Measurements from ENCODE around the gene SYN1.

The SYN1 gene

DNA sequence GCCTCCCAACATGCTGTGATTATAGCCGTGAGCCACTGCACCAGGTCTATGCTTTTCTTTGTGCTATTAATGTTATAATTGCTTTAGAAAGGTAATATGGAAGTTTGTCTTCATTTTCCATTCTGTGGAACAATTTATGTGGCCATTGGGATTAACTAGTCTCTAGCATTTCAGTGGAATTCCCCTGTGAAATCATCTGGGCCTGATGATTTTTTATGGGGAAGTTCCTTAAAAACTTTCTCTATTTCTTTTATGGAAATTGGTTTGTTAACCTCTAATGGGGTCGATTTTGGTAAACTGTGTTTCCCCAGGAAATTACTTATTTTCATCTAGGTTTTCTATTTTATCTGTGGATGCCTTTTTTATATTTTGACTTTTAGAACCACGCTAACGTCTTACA is 26.1 kb downstream of the SYN1 start:
- DNase-seq, result no peak

- DNase-seq, result no peak
Measured at GRCh38 chrX:47590984-47591383, 28.7 kb downstream of the SYN1 start.

DNA sequence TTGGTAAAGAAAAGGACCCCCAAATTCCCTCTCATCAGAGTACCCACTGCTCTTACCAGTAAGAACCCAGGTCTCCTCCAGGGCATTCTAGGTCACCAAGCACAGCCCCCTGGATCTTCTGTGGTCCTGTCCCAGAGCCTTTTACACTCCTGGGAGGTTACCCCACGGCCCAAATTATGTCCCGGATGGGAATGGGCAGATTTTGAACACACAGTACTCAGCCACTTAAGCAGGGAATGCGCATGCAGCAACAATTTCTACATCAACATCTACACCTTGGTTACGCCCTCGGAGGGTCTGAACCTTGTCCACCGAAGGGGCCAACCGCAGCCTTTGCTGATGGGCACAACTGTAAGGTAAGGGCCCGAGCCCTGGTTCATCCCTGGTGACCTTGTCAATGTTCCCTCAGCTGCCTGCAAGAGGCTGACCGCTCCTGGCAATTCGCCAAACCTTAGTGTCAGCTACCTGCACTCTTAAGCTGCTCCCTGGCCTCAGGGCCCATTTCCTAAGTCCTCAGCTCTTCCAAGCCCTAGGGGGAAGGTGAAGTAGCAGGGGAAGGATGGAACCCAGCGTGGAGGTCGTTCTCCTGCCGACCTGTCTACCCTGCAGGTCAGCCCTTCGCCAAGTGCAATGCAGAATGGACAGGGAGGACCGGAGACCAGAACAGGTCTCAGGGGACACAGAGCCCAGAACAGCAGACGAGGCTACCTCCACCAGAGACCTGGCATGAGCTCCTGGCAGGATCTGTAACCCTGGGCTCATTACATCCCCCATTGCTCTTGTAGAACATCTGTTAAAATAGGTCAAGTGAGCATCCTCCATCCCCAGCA is 31.5 kb downstream of the SYN1 start:
- DNase-seq, result no peak

- DNase-seq, result no peak
Measured at GRCh38 chrX:47587091-47587891, 32.4 kb downstream of the SYN1 start.

- DNase-seq, result no peak
Measured at GRCh38 chrX:47586043-47586787, 33.4 kb downstream of the SYN1 start.

GRCh38 chrX:47585273-47585672 is 34.4 kb downstream of the SYN1 start:
- no peak for DNase-seq

GRCh38 chrX:47584714-47585113 is 34.9 kb downstream of the SYN1 start:
- no peak for DNase-seq

DNA sequence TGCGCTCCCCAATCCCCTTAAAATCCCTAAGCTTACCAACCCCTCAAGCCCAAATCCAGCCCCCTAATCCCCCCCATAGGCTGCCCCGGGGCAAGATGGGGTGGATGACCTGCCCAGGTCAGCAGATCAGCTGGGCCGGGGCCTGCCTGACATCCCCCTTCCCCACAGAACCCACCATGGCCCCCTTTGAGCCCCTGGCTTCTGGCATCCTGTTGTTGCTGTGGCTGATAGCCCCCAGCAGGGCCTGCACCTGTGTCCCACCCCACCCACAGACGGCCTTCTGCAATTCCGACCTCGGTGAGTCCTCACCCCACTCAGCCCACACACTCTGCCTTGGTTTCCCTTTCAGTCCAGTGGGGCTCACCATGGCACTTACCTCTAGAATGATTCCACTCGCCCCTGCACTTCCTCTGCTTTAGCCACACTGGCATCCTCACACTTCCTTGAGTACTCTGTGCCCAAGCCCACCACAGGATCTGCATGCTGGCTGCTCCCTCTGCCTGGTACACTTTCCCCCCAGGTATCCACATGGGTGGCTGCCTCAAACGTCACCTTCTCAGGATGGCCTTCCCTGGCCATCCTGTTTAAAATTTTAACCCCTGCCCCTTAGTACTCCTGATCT is 36.3 kb downstream of the SYN1 start:
- DNase-seq, result no peak

DNA sequence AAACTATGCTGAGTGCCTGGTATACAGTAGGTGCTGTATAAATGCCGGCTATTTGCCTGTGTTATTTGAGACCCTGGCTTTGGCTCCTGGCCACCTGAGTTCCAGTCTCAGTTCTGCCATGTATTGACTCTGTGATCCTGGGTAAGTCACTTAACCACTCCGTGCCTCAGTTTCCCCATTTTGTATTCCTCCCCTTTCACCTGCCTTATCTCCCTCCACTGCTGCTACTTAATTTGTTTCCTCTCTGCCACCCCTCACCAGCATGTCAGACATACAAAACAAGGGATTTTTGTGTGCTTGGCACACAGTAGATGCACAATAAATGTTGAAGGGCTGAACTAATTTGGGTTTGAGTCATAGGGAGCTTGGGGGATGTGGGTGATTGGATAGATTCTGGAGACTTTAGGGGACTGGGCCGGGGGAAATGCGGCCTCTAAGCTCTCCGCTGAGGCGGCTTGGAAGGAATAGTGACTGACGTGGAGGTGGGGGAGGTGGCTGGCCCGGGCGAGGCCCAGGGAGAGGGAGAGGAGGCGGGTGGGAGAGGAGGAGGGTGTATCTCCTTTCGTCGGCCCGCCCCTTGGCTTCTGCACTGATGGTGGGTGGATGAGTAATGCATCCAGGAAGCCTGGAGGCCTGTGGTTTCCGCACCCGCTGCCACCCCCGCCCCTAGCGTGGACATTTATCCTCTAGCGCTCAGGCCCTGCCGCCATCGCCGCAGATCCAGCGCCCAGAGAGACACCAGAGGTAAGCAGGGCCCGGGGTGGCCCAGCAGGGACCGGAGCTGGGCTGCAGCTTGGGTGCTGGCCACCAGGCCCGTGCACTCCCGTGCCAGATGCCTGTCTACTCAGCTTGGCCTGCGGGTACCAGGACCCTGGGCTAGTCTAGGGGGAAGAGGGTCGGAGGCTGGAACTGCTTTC is 37.7 kb downstream of the SYN1 start, which contains the start of gene TIMP1:
Gene TIMP1, plus strand, starts transcription at position 706 of the 917 bp plus-strand sequence. CDS start 980 bp downstream, outside the sequence.
- peak; percentile 83 for DNase-seq

GRCh38 chrX:47579537-47579936 is 40.1 kb downstream of the SYN1 start:
- DNase-seq, result peak; percentile 23

- no peak for DNase-seq
Measured at GRCh38 chrX:47578692-47579091, 41.0 kb downstream of the SYN1 start.

DNA sequence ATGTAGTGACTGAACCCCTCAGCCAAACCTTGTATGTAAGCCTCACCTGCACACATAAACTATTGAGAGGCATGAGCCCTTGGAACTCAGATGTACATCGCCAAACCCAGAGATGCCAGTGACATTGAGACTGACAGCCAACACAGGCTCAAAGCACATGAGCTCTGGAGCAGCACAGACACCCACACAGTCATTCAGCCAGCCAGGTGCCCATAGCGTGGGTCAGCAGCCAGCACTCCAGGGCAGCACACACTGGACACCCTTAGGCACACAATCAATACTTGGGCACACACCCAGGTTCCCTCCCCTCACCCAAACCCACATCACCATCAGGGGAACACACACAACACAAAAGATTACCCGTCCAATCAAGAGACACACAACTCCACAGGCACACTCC is 41.8 kb downstream of the SYN1 start:
- no peak for DNase-seq

DNA sequence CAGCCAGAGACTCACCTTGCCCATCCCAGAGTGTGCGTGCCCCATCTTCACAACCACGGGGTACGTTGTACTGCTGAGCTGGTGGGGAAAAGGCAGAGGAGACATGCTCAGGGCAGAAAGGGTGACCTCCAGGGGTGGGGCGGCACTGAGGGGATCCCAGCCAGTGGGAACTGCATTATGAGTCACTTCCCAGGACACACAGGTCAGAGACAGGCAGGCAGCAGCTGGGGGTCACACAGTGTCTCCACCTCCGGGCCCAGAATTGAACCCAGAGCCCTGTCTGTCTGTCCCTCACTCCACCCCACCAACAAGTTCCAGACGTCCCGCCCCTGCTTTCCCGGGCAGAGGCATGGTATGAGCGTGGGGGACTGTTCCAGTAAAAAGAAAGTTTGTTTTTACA is 42.2 kb downstream of the SYN1 start:
- DNase-seq, result no peak

- no peak for DNase-seq
Measured at GRCh38 chrX:47576021-47576898, 43.4 kb downstream of the SYN1 start.

GRCh38 chrX:47574547-47575301 is 44.9 kb downstream of the SYN1 start:
- DNase-seq, result no peak

- no peak for DNase-seq
Measured at GRCh38 chrX:47574076-47574546, 45.5 kb downstream of the SYN1 start.

DNA sequence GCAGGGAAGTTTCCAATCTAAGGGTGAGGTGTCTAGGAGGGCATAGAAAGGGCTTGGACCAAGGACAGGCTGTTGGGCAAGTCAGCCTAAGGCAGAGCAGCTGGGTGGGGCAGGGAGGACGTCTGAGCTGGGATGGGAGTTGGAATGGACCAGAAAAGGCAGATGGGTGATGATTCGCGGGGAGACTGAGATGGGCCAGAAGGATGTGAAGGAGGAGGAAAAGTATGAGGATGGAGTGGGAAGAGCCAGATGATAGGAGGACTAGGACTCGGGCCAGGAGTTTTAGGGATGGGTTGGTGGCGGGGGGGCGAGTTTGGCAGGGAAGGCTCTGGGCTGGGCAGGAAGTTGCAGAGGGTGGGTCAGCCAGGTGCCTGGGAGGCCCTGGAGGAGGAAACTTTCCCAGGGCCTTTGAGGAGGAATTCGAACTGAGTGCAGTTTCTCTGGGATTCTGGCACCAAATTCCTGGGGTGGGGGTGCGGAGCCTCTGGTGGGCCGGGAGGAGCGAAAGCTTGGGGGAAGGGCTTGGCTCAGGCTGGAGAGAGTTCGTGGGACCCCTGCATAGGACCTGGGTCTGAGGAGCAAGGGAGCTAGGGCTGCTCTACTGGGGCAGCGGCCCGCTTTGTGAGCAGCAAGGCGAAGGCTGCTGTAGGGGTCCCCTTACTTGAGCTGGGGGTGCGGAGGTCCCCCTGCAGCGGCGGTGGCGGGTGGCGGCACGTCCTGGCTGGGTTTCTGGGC is 46.1 kb downstream of the SYN1 start:
- DNase-seq, result no peak

DNA sequence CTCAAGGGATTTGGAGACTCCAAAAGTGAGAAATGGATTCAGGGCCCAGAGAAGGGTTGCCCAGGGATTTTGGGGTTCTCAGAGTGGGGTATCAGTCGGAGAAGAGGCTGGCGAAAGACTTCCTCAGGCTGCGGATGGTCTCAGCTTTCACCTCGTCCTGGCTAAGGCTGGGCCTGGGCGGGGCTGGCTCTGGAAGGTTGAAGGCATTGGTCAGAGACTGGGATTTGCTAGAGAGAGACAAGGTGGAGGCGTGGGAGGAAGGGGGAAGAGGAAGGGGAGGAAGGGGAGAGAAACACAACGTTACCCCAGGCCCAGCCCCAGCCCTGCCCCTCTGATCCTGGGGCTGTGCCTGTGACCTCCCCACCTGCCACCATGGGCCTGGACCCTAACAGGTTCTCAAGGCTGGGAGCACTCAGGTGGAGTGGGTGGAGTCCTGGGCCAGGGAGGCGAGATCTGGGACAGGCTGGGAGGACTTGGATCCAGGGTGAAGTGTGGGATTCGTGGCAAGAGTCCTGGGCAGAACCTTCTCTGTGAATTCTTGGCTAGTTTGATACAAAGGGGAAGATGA is 46.8 kb downstream of the SYN1 start:
- DNase-seq, result no peak

- DNase-seq, result no peak
Measured at GRCh38 chrX:47571896-47572295, 47.8 kb downstream of the SYN1 start.

All from CD4-positive, alpha-beta T cell treated with Interleukin-10 for 1 hour (primary cell).